Natural killer cell treated with Interleukin-12 subunit alpha and Interleukin-12 subunit beta and Interleukin-15 and Interleukin-18, amount 100 ng/mL, for 72 hours (primary cell): ENCODE measurements around the gene EXD3. TPM values are rescaled to one million over a fixed set of nuclear protein-coding genes. Genes with fewer than 3 reads are reported as not detected.
"Not testable (repeated sequence)": the region's sequence is repeated elsewhere in the genome, so short reads cannot be mapped to it uniquely, and the experiment has no call there.

ENCODE experiments used
- ATAC-seq, 2 donors: fragments of 150-1000 bp; cut with Tn5 transposase in 1 of 2; sonication (Bioruptor Pico), chemical (Tn5 transposase) in 1 of 2; 2 replicates each; pipeline ENCODE4 v1.10.0; 2021
- DNase-seq: peaks from one replicate; pipeline ENCODE4 v3.0.0; 2022; ENCODE audit warnings: low spot score
- H3K27ac Mint-ChIP-seq, 2 donors: 1 replicate in 1 of 2; 2 replicates in 1 of 2; pipeline ENCODE4 v1.8.0; 2022; ENCODE audit warnings: mixed read lengths in 2 of 2, mild to moderate bottlenecking in 1 of 2, moderate library complexity in 1 of 2
- H3K27me3 Mint-ChIP-seq, 2 donors: 1 replicate in 1 of 2; 2 replicates in 1 of 2; pipeline ENCODE4 v1.8.0; 2022; ENCODE audit warnings: mixed read lengths in 2 of 2
- H3K36me3 Mint-ChIP-seq: one replicate; pipeline ENCODE4 v1.8.0; 2022; ENCODE audit warnings: mixed read lengths
- H3K4me1 Mint-ChIP-seq, 2 donors: 1 replicate in 1 of 2; 2 replicates in 1 of 2; pipeline ENCODE4 v1.8.0; 2022; ENCODE audit warnings: low read depth in 2 of 2, mixed read lengths in 2 of 2, mild to moderate bottlenecking in 1 of 2
- H3K4me3 Mint-ChIP-seq: one replicate; pipeline ENCODE4 v1.8.0; 2022; ENCODE audit warnings: mixed read lengths
- H3K9me3 Mint-ChIP-seq: 2 replicates; pipeline ENCODE4 v1.8.0; 2022; ENCODE audit warnings: mixed read lengths
- total RNA-seq, 2 donors: library from RNA; stranded (reverse); gene quantifications; one replicate each; pipeline ENCODE4 v1.2.3, GENCODE V29; 2022

Gene EXD3
- total RNA-seq, 2 donors from 2014 or later = 7.6 to 7.9 TPM

DNA sequence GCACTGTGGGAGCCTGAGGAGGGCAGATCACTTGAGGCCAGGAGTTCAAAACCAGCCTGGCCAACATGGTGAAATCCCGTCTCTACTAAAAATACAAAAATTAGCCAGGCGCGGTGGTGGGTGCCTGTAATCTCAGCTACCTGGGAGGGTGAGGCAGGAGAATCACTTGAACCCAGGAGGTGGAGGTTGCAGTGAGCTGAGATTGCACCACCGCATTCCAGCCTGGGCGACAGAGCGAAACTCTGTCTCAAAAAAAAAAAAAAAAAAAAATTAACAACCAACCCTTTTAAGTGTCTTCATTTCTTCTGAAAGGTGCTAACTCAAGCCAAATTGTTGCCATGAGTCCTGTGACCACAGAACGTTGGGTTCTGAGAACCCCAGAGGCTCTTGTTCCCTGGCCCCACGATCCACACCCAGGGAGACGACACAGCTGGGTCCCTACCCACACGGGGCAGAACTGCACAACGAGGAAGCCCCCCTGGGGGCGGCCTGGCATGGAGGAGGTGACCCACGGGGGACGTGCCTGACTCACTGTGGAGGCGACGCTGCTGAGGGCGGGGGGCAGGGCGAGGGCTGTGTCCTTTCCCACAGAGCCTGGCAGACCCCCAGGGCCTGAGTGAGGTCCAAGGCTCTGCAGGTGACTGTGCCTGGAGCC is 12.6 kb downstream of the EXD3 start:
- peak overlapping the region; percentile 32 for H3K4me3 Mint-ChIP-seq
- not testable (repeated sequence) for H3K27me3 Mint-ChIP-seq, H3K36me3 Mint-ChIP-seq, H3K27ac Mint-ChIP-seq, ATAC-seq, DNase-seq, H3K9me3 Mint-ChIP-seq
- peaks cover 13% of the 10 kb centered on the region in 2 donors for H3K4me1 Mint-ChIP-seq

DNA sequence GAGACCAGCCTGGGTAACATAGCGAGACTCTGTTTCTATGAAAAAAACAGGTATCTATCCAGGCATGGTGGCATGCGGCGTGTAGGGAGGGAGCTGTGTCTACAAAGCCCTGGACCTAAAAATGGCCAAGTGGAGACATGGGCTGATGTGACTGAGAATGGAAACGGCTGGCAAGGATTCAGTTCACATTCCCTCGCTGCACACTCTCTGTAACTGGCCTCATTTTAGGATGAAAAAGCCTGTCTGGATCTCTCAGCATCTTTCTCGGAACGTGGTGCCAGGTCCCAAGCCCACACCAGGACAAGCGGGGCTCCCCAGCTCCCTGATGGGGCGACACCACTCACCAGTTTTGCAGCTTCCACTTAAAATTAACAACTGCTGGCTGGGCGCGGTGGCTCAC is 13.4 kb downstream of the EXD3 start:
- Mint-ChIP-seq H3K27me3 (no peaks in the 10 kb centered on the region), H3K27ac (no peak overlapping the region), H3K4me1 (peaks cover 13% of the 10 kb centered on the region in 2 donors), H3K9me3 (no peaks in the 10 kb centered on the region), H3K36me3 (no peaks in the 10 kb centered on the region), H3K4me3 (peak overlapping the region; percentile 25)
- DNase-seq (no peak), ATAC-seq (no peak)

DNA sequence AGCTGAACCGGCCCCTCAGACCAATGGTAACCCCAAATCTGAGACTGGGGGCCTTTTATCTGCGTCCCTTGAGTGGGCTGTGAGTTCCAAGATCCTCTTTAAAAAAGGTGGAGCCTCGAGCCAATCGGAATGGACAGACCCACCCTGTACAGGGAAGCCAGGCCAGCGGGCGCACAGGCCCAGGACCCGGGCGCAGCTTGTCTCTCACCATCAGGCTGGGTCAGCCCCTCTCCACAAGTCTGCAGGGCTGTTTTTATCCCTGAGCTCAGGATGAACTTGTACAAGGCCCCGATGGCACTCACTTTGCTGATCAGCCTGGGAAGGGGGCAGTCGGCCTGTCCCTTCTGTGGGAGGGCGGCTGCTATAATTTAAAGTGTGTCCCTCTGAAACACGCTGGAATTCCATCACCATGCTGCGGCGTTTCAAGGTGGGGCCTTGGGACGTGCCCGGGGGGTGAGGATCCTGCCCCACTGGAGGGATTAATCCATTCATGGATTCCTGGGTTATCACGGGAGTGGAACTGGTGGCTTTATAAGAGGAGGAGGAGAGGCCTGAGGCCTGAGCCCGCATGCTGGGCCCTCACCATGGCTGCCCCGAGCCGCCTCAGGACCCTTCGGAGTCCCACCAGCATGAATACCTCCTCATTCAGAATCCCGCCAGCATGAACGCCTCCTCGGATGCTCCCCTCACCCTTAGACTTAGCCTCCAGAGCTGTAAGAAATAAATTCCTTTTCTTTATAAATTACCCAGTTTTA is 14.1 kb downstream of the EXD3 start:
- Mint-ChIP-seq H3K4me1 (peaks cover 10 to 13% of the 10 kb centered on the region in 2 donors), H3K27ac (no peak overlapping the region), H3K27me3 (no peaks in the 10 kb centered on the region), H3K4me3 (no peak overlapping the region), H3K9me3 (no peaks in the 10 kb centered on the region), H3K36me3 (no peaks in the 10 kb centered on the region)
- DNase-seq = no peak
- no peak for ATAC-seq

DNA sequence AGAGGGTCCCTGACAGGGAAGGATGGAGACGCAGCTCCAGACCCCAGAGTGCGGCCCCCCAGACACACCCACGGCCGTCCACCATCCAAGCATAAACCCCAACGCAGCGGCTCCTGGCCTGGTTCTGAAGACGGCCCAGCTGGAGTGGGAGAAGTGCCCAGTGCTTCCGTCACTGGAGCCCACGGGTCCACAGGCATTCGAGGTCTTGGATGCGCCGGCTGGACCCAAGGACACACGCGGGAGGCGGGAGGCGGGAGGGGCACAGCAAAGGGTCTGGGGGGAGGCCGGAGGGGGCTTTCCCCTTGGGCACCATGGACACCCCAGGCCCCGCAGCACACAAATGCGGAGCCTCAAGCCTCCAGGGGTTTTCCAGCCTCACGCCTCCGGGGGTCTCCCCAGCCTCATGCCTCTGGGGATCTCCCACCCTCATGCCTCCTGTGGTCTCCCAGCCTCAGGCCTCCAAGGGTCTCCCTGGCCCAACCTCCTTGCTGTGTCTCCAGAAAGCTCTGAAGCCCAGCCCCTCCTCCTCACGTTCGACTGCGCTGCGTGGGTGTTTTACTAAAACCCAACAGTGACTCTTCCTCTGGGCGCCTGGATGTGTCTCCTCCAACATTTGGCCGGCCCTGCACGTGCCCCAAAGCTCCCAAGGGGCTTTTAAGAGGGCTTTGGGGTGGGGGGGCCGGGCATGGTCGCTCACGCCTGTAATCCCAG is 15.2 kb downstream of the EXD3 start:
- no peak for ATAC-seq
- Mint-ChIP-seq H3K9me3 (no peaks in the 10 kb centered on the region), H3K4me1 (peaks cover 8 to 13% of the 10 kb centered on the region in 2 donors), H3K36me3 (no peaks in the 10 kb centered on the region), H3K4me3 (no peak overlapping the region), H3K27ac (no peak overlapping the region), H3K27me3 (no peaks in the 10 kb centered on the region)
- no peak for DNase-seq

DNA sequence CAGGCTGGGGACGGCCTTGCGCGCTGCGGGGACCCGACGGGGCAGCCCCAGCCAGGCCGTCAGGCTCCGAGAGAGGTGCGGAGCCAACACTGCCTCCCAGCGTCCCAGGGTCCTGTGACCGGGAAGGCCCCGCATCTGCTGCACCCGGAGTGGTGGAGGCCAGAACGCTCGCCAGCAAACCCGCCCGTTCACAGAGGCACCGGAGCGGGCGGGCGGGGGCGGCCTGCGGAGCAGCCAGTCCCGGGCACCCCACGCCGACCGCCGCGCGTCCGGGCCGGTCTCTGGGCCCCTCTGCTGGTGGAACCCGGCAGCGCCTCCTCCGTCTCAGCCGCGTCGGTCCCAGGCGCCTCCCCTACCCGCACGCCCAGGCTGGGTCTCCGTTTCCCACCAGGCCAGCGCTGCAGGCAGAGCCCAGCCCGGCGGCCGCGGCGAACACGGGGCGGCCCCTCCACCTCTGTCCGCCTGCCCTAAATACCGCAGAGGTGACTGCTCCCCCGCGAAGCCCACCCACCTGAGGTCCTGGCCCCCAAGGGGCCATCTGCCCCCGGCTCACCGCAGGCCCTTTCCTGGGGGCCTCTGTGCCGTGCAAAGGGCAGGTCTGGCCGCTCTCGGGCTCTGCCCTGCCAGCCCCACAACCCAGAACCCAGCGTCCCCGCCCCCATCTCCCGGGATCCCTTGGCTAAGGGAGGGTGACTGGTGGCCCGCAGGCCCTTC is 15.9 kb downstream of the EXD3 start:
- ATAC-seq = peak; percentile 84 to 88
- Mint-ChIP-seq H3K27ac (no peak overlapping the region), H3K9me3 (no peaks in the 10 kb centered on the region), H3K4me1 (peaks cover 10 to 13% of the 10 kb centered on the region in 2 donors), H3K36me3 (no peaks in the 10 kb centered on the region), H3K4me3 (no peak overlapping the region), H3K27me3 (no peaks in the 10 kb centered on the region)
- DNase-seq = peak; percentile 74

DNA sequence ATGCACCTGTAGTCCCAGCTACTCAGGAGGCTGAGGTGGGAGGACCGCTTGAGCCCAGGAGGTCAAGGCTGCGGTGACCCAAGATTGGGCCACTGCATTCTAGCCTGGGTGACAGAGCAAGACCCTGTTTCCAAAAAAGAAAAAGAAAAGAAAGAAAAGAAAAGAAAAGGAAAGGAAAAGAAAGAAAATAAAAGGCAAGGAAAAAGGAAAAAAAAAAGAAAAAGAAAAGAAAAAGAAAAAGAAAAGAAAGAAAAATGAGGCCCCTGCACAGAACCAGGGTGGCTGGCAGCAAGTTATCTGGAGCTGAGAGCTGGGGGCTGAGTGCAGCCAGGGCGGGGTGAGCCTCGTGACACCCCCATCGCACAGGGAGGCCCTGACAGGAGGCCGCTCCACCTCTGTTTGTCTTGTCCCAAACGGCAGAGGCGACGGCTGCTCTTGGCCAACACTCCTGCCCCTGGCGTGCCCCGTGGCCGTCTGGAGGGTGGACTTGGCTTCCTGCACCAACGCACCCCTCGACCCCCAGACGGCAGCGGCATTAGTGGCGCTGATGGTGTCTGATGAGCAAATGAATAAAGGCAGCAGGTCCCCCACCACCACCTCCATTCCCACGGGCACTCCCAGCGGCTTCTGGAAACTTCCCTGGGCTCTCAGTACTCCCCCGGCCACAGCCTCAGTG is 16.7 kb downstream of the EXD3 start:
- H3K36me3 Mint-ChIP-seq = no peaks in the 10 kb centered on the region
- H3K4me1 Mint-ChIP-seq = peaks cover 8 to 13% of the 10 kb centered on the region in 2 donors
- ATAC-seq = no peak
- DNase-seq = no peak
- H3K27ac Mint-ChIP-seq = no peak overlapping the region
- no peaks in the 10 kb centered on the region for H3K9me3 Mint-ChIP-seq
- H3K4me3 Mint-ChIP-seq = peak overlapping the region; percentile 48
- no peaks in the 10 kb centered on the region for H3K27me3 Mint-ChIP-seq

DNA sequence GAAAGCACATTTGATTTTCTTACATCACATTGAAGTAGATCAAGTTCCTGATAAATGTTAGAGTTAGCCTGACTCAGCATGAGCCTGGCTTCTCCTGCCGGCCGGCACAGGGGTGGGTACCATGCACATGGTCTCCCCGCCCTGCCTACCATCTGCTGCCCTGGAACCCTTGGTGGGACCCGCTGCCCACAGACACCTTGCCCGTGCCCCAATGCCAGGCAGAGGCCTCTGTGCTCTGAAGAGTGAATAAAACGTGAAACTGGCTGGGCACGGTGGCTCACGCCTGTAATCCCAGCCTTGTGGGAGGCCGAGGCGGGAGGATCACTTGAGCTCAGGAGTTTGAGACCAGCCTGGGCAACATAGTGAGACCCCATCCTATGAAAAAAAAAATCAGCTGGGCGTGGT is 17.3 kb downstream of the EXD3 start:
- Mint-ChIP-seq H3K4me1 (peaks cover 8 to 13% of the 10 kb centered on the region in 2 donors), H3K27me3 (no peaks in the 10 kb centered on the region), H3K4me3 (peak overlapping the region; percentile 48), H3K36me3 (no peaks in the 10 kb centered on the region), H3K27ac (no peak overlapping the region), H3K9me3 (no peaks in the 10 kb centered on the region)
- ATAC-seq = no peak
- no peak for DNase-seq

DNA sequence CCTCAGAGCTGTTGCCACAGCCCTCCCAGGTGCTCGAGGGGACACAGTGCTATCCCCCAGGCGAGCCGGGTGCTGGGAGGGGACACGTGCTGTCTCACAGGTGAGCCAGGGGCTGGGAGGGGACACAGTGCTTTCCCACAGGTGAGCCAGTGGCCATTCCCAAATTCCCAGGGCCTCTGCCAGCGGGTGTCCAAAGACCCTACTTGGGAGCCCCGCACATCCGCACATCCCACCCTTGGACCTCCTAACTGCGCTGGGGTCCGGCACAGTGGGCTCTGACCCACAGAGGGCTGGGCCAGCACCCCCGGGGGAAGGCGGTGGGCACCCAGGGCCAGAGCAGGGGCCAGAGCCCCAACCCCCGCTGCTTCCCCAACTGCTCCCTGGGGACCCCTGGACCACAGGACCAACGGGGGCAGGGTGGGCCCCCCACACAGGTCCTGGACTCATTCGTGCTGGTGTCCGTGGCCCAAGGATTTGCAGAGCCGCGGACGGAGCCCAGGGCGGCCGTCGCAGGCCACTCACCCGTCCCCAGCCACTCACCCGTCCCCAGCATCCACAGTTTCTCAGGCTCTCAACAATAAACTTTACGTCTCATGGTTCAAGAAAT is 17.9 kb downstream of the EXD3 start:
- Mint-ChIP-seq H3K27me3 (no peaks in the 10 kb centered on the region), H3K27ac (no peak overlapping the region), H3K4me3 (no peak overlapping the region), H3K4me1 (peaks cover 5 to 8% of the 10 kb centered on the region in 2 donors), H3K36me3 (no peaks in the 10 kb centered on the region), H3K9me3 (no peaks in the 10 kb centered on the region)
- ATAC-seq (no peak), DNase-seq (peak; percentile 54)

DNA sequence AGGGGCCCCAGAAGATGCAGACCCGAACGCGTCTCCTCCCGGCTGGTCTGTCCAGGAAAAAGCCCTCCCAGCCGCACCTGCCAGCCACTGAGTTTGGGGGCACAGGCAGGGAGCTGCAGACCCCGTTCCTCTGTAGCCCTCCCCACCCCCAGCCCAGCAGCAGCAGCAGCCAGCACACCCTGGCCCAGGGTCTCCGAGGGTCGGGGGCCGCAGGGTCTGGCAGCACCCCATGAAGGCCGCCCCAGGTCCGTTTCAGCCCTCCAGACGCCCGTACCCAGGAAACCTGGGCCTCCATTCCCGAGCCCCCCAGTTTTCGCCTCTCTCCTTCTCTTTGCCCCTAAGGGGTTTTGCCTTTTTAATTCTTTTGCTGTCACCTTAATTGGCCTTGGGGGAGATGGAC is 19.7 kb downstream of the EXD3 start:
- DNase-seq (no peak), ATAC-seq (no peak)
- no peaks in the 10 kb centered on the region for H3K9me3 Mint-ChIP-seq
- no peaks in the 10 kb centered on the region for H3K27me3 Mint-ChIP-seq
- H3K4me1 Mint-ChIP-seq = peaks cover 9 to 14% of the 10 kb centered on the region in 2 donors
- no peaks in the 10 kb centered on the region for H3K36me3 Mint-ChIP-seq
- H3K4me3 Mint-ChIP-seq = no peak overlapping the region
- no peak overlapping the region for H3K27ac Mint-ChIP-seq

DNA sequence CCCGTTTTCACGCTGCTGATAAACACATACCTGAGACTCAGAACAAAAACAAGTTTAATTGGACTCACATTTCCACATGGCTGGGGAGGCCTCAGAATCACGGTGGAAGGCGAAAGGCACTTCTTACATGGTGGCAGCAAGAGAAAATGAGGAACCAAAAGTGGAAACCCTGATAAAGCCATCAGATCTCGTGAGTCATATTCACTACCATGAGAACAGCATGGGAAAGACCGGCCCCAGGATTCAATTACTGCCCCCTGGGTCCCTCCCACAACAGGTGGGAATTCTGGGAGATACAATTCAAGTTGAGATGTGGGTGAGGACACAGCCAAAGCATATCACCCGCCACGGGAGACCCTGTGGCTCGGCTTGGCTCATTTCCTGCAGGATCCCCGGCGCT is 20.2 kb downstream of the EXD3 start:
- H3K9me3 Mint-ChIP-seq = no peaks in the 10 kb centered on the region
- ATAC-seq (no peak), DNase-seq (no peak)
- peaks cover 9 to 14% of the 10 kb centered on the region in 2 donors for H3K4me1 Mint-ChIP-seq
- H3K27ac Mint-ChIP-seq = no peak overlapping the region
- H3K27me3 Mint-ChIP-seq = no peaks in the 10 kb centered on the region
- H3K4me3 Mint-ChIP-seq = no peak overlapping the region
- no peaks in the 10 kb centered on the region for H3K36me3 Mint-ChIP-seq

DNA sequence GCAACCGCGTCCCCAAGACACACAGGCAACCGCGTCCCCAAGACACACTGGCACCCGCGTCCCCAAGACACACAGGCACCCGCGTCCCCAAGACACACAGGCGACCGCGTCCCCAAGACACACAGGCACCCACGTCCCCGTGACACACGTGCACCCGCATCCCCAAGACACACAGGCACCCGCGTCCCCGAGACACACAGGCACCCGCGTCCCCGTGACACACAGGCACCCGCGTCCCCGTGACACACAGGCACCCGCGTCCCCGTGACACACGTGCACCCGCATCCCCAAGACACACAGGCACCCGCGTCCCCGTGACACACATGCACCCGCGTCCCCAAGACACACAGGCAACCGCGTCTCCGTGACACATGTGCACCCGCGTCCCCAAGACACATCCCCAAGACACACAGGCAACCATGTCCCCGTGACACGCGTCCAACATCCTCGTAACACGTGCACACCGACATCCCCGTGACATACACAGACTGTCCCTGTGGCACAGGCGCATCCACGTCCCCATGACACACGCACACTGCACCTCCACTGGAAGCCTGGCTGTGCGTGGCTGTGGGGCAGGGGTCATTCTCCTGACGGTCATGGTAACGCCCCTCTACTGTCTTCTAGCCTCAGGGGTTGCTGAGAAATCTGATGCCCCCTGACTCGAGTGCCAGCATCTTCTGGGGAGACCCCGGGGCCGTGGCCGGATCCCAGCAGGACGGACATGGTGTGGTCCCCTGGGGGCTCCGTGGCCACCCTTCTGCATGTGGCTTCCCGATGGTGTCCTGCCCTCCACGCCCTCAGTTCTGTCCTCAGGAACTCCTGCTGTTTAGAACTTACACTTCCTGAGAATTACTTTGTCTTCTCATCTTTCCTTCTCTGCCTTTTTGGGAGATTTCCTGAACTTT is 24.1 kb downstream of the EXD3 start:
- peaks cover 6 to 9% of the 10 kb centered on the region in 2 donors for H3K4me1 Mint-ChIP-seq
- no peak for ATAC-seq
- H3K27me3 Mint-ChIP-seq = no peaks in the 10 kb centered on the region

DNA sequence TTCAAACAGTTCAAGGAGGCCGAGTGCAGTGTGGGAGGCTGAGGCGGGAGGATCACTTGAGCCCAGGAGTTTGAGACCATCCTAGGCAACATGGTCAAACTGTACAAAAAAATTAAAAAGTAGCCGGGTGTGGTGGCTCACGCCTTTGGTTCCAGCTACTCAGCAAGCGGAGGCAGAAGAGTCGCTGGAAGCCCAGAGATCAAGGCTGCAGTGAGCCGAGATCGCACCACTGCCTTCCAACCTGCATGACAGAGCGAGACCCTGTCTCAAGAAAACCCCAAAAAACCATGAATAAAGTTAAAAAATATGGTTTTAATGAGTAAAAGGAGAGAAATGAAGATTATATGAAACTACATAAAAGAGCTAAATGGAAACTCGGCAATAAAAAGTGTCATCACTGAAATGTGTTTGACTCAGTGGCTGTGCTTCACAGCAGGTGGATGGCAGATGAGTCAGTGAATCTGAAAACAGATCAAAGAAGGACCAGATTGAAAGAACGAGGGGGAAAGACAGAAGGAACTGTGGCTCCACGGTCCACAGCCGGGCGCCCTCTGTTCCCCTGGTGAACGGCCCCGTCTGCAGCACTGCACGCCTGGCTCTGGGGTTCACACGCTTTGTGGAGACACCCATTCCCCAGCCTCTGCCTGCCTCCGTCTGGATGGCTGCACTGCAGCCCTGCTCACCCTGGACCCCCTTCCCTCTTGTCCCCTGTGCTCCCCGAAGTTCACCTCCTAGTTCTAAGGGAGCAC is 25.1 kb downstream of the EXD3 start:
- Mint-ChIP-seq H3K4me1 (peaks cover 6 to 9% of the 10 kb centered on the region in 2 donors), H3K4me3 (no peak overlapping the region), H3K27me3 (no peaks in the 10 kb centered on the region), H3K9me3 (no peaks in the 10 kb centered on the region), H3K36me3 (no peaks in the 10 kb centered on the region), H3K27ac (peak overlapping the region in 1 of 2 donors; percentile 19)
- DNase-seq = no peak
- ATAC-seq = peak in 1 of 2 donors; percentile 47

More for the DNA sequence above, 24.1 kb downstream of the EXD3 start:
- DNase-seq = no peak
- Mint-ChIP-seq H3K27ac (no peak overlapping the region), H3K36me3 (no peaks in the 10 kb centered on the region), H3K9me3 (no peaks in the 10 kb centered on the region), H3K4me3 (no peak overlapping the region)
